ENCODE results near the gene BICDL1.

The BICDL1 gene

GRCh38 chr12:120060196-120060595 is 71.2 kb downstream of the BICDL1 start:
- DNase-seq, result no peak

- no peak for DNase-seq
Observed at GRCh38 chr12:120060717-120061116, 71.7 kb downstream of the BICDL1 start.

GRCh38 chr12:120061575-120062214 is 72.7 kb downstream of the BICDL1 start:
- DNase-seq, result no peak

- no peak for DNase-seq
Observed at GRCh38 chr12:120062976-120063579, 74.0 kb downstream of the BICDL1 start.

GRCh38 chr12:120064054-120064940 is 75.3 kb downstream of the BICDL1 start:
- DNase-seq, result no peak

GRCh38 chr12:120065472-120065871 is 76.4 kb downstream of the BICDL1 start:
- no peak for DNase-seq

GRCh38 chr12:120066341-120066740 is 77.3 kb downstream of the BICDL1 start:
- no peak for DNase-seq

- no peak for DNase-seq
Observed at GRCh38 chr12:120067084-120067869, 78.2 kb downstream of the BICDL1 start.

GRCh38 chr12:120067901-120068300 is 78.9 kb downstream of the BICDL1 start:
- DNase-seq, result no peak

- DNase-seq, result no peak
Observed at GRCh38 chr12:120069278-120069677, 80.2 kb downstream of the BICDL1 start.

GRCh38 chr12:120071493-120072020 is 82.5 kb downstream of the BICDL1 start:
- DNase-seq, result no peak

- no peak for DNase-seq
Observed at GRCh38 chr12:120072472-120073249, 83.6 kb downstream of the BICDL1 start.

- DNase-seq, result no peak
Observed at GRCh38 chr12:120075034-120075616, 86.1 kb downstream of the BICDL1 start.

GRCh38 chr12:120076651-120077050 is 87.6 kb downstream of the BICDL1 start:
- no peak for DNase-seq

- no peak for DNase-seq
Observed at GRCh38 chr12:120077260-120077659, 88.2 kb downstream of the BICDL1 start.

GRCh38 chr12:120078868-120079267 is 89.8 kb downstream of the BICDL1 start:
- DNase-seq, result no peak

GRCh38 chr12:120079411-120080400 is 90.7 kb downstream of the BICDL1 start:
- no peak for DNase-seq

GRCh38 chr12:120081641-120082040 is 92.6 kb downstream of the BICDL1 start:
- DNase-seq, result no peak

GRCh38 chr12:120085920-120086645 is 97.0 kb downstream of the BICDL1 start:
- DNase-seq, result no peak
